H1 (cell line): ENCODE measurements around the gene CTSH. TPM values are rescaled to one million over a fixed set of nuclear protein-coding genes. Genes with fewer than 3 reads are reported as not detected.

ENCODE experiments used
- CTCF ChIA-PET: fragments of 300-600 bp; sonication (Branson Sonifier 250); formaldehyde crosslinking; loops from one replicate; lab custom pipeline; 2021; ENCODE audit not compliant: partially characterized antibody; lab: Charles Lee
- POLR2A ChIA-PET: fragments of 300-600 bp; sonication (Branson Sonifier 250); formaldehyde crosslinking; loops from one replicate; lab custom pipeline; 2021; ENCODE audit warnings: inconsistent platforms; ENCODE audit not compliant: partially characterized antibody; lab: Charles Lee
- DNase-seq, 2 experiments: peaks; one replicate each; pipeline versions ENCODE4 v3.0.0 to v3.0.0-alpha.2; 2010 to 2022; ENCODE audit warnings: low spot score in 2 of 2, low read depth in 1 of 2, mixed read lengths in 1 of 2
- FAIRE-seq: peaks from 2 replicates; lab custom pipeline; 2011; peaks lifted over from hg19 to GRCh38; lab: Jason Lieb, UNC
- H2AFZ ChIP-seq: 2 replicates; pipeline ENCODE4 v1.8.1; 2012; ENCODE audit warnings: low read length, inconsistent platforms
- H2AK5ac ChIP-seq: 2 replicates; pipeline ENCODE4 v1.6.1; 2013; ENCODE audit warnings: low read depth, low read length
- H2BK120ac ChIP-seq: replicated peaks from 2 replicates; pipeline ENCODE3; 2013; ENCODE audit warnings: low read depth, low read length, inconsistent platforms
- H2BK12ac ChIP-seq: 2 replicates; pipeline ENCODE4 v1.6.1; 2013; ENCODE audit warnings: low read depth, low read length
- H2BK15ac ChIP-seq: 2 replicates; pipeline ENCODE4 v1.6.1; 2013; ENCODE audit warnings: low read length
- H2BK20ac ChIP-seq: 2 replicates; pipeline ENCODE4 v1.6.1; 2013; ENCODE audit warnings: low read length
- H2BK5ac ChIP-seq: 2 replicates; pipeline ENCODE4 v1.6.1; 2013; ENCODE audit warnings: low read depth, low read length
- H3K14ac ChIP-seq: 2 replicates; pipeline ENCODE4 v1.6.1; 2013; ENCODE audit warnings: inconsistent platforms; ENCODE audit not compliant: insufficient read length
- H3K18ac ChIP-seq: 2 replicates; pipeline ENCODE4 v1.6.1; 2013; ENCODE audit warnings: low read length; ENCODE audit errors: extremely low read depth
- H3K23ac ChIP-seq: 2 replicates; pipeline ENCODE4 v1.6.1; 2013; ENCODE audit warnings: inconsistent platforms; ENCODE audit not compliant: insufficient read length
- H3K23me2 ChIP-seq: 2 replicates; pipeline ENCODE4 v1.6.1; 2013; ENCODE audit warnings: low read depth, low read length
- H3K27ac ChIP-seq: 2 replicates; pipeline ENCODE4 v1.6.1; 2011; ENCODE audit warnings: low read depth, low read length, inconsistent platforms
- H3K27me3 ChIP-seq, 4 experiments: replicated peaks in 1 of 4; 1 replicate in 1 of 4; 2 replicates in 3 of 4; pipeline versions ENCODE4 v1.6.1 to v1.8.1; 2011 to 2013; ENCODE audit warnings: low read length in 3 of 4, mild to moderate bottlenecking in 3 of 4, inconsistent platforms in 2 of 4, mixed read lengths in 2 of 4, moderate library complexity in 1 of 4; ENCODE audit not compliant: control insufficient read depth in 3 of 4, insufficient read depth in 3 of 4; ENCODE audit errors: extremely low read depth in 1 of 4
- H3K36me3 ChIP-seq, 4 experiments: 2 replicates each; pipeline versions ENCODE4 v1.6.1 to v1.8.1; 2011 to 2013; ENCODE audit warnings: mild to moderate bottlenecking in 4 of 4, low read length in 3 of 4, moderate library complexity in 2 of 4, control low read depth in 1 of 4, inconsistent platforms in 1 of 4; ENCODE audit not compliant: insufficient read depth in 4 of 4, control insufficient read depth in 2 of 4
- H3K4ac ChIP-seq: replicated peaks from 2 replicates; pipeline ENCODE3; 2013; ENCODE audit warnings: low read length, low read depth, mixed read lengths, inconsistent platforms; ENCODE audit not compliant: insufficient read length
- H3K4me1 ChIP-seq, 4 experiments: replicated peaks in 1 of 4; 1 replicate in 1 of 4; 2 replicates in 3 of 4; pipeline versions ENCODE4 v1.6.1 to v1.8.1; 2011 to 2013; ENCODE audit warnings: low read length in 3 of 4, inconsistent platforms in 2 of 4, mixed read lengths in 1 of 4; ENCODE audit not compliant: insufficient read depth in 4 of 4, control insufficient read depth in 3 of 4
- H3K4me2 ChIP-seq, 2 experiments: 2 replicates each; pipeline versions ENCODE4 v1.6.1 to v1.8.1; 2011 to 2013; ENCODE audit warnings: low read depth in 2 of 2, low read length in 2 of 2, control low read depth in 1 of 2, inconsistent platforms in 1 of 2, mild to moderate bottlenecking in 1 of 2; ENCODE audit not compliant: insufficient read depth in 1 of 2
- H3K4me3 ChIP-seq, 4 experiments: fragments of 200-600, 300-600 bp in 1 of 4; sonication (generic), shearing (Covaris generic), sonication (Bioruptor Twin) in 1 of 4; 2 replicates each; pipeline versions ENCODE4 v1.5.1 to v1.8.1; 2011 to 2016; ENCODE audit warnings: low read length in 4 of 4, low read depth in 3 of 4, control low read depth in 2 of 4, inconsistent platforms in 2 of 4, mild to moderate bottlenecking in 2 of 4, mixed read lengths in 1 of 4, moderate library complexity in 1 of 4; ENCODE audit not compliant: insufficient read depth in 2 of 4; ENCODE audit errors: extremely low read depth in 1 of 4
- H3K56ac ChIP-seq: replicated peaks from 2 replicates; pipeline ENCODE3; 2013; ENCODE audit warnings: low read depth, mild to moderate bottlenecking, mixed read lengths, low read length, inconsistent platforms; ENCODE audit not compliant: insufficient read length
- H3K79me1 ChIP-seq: 2 replicates; pipeline ENCODE4 v1.6.1; 2013; ENCODE audit warnings: low read depth, low read length, control low read depth
- H3K79me2 ChIP-seq, 2 experiments: 2 replicates each; pipeline versions ENCODE4 v1.6.1 to v1.8.1; 2012 to 2013; ENCODE audit warnings: low read length in 2 of 2, mild to moderate bottlenecking in 2 of 2, inconsistent platforms in 1 of 2; ENCODE audit not compliant: insufficient read depth in 2 of 2, control insufficient read depth in 1 of 2
- H3K9ac ChIP-seq, 4 experiments: replicated peaks in 1 of 4; 1 replicate in 1 of 4; 2 replicates in 3 of 4; pipeline versions ENCODE4 v1.6.1 to v1.8.1; 2011 to 2013; ENCODE audit warnings: low read depth in 3 of 4, low read length in 3 of 4, control low read depth in 2 of 4, mild to moderate bottlenecking in 2 of 4, moderate library complexity in 2 of 4, inconsistent platforms in 1 of 4; ENCODE audit errors: extremely low read depth in 1 of 4
- H3K9me3 ChIP-seq, 2 experiments: 2 replicates each; pipeline versions ENCODE4 v1.6.1 to v1.8.1; 2012 to 2013; ENCODE audit warnings: mild to moderate bottlenecking in 2 of 2, moderate library complexity in 2 of 2, control low read depth in 1 of 2, inconsistent platforms in 1 of 2, low read depth in 1 of 2, low read length in 1 of 2, mixed read lengths in 1 of 2; ENCODE audit not compliant: insufficient read depth in 2 of 2
- H4K20me1 ChIP-seq, 2 experiments: replicated peaks in 1 of 2; 2 replicates each; pipeline versions ENCODE3 to v1.8.1; 2011 to 2013; ENCODE audit warnings: inconsistent platforms in 2 of 2, low read length in 2 of 2, mild to moderate bottlenecking in 1 of 2; ENCODE audit not compliant: insufficient read depth in 2 of 2, control insufficient read depth in 1 of 2
- H4K5ac ChIP-seq: 2 replicates; pipeline ENCODE4 v1.6.1; 2013; ENCODE audit warnings: low read length, low read depth, mixed read lengths, inconsistent platforms; ENCODE audit not compliant: insufficient read length
- H4K8ac ChIP-seq: 2 replicates; pipeline ENCODE4 v1.8.0; 2013; ENCODE audit warnings: mild to moderate bottlenecking, moderate library complexity, low read length, inconsistent platforms; ENCODE audit not compliant: insufficient read depth; ENCODE audit errors: extremely low read depth
- H4K91ac ChIP-seq: replicated peaks from 2 replicates; pipeline ENCODE3; 2013; ENCODE audit warnings: low read length, mixed read lengths, inconsistent platforms; ENCODE audit not compliant: insufficient read length
- BRCA1 ChIP-seq: IDR thresholded peaks from 2 replicates; pipeline ENCODE4 v1.6.1; 2012; ENCODE audit warnings: low read depth, low read length, improper control_type of control experiment
- CHD2 ChIP-seq: IDR thresholded peaks from 2 replicates; pipeline ENCODE4 v1.6.1; 2012; ENCODE audit warnings: low read length, improper control_type of control experiment
- KDM5A ChIP-seq: fragments of 200-600 bp; IDR thresholded peaks from 2 replicates; pipeline ENCODE4 v1.7.1; 2012; ENCODE audit warnings: mild to moderate bottlenecking, low read length, inconsistent platforms, mixed read lengths
- POLR2A ChIP-seq, 2 experiments: IDR thresholded peaks; 1 replicate in 1 of 2; 2 replicates in 1 of 2; pipeline ENCODE4 v1.6.1; 2011; ENCODE audit warnings: low read depth in 2 of 2, low read length in 2 of 2, mild to moderate bottlenecking in 2 of 2; ENCODE audit errors: control extremely low read depth in 1 of 2
- SIRT6 ChIP-seq: IDR thresholded peaks from one replicate; pipeline ENCODE4 v1.7.1; 2012; ENCODE audit warnings: low read length, inconsistent platforms
- SP1 ChIP-seq: IDR thresholded peaks from 2 replicates; pipeline ENCODE4 v1.6.1; 2011; ENCODE audit warnings: low read depth, low read length
- SP2 ChIP-seq: IDR thresholded peaks from 2 replicates; pipeline ENCODE4 v1.6.1; 2012; ENCODE audit warnings: mild to moderate bottlenecking, low read length, inconsistent platforms
- TBP ChIP-seq: IDR thresholded peaks from 2 replicates; pipeline ENCODE4 v1.6.1; 2011; ENCODE audit warnings: low read depth, low read length, improper control_type of control experiment
- YY1 ChIP-seq: IDR thresholded peaks from 2 replicates; pipeline ENCODE4 v1.6.1; 2011; ENCODE audit warnings: low read depth, mild to moderate bottlenecking, low read length
- WGBS, 2 experiments: shearing (Covaris generic) in 1 of 2; methylation state at CpG; one replicate each; pipeline versions ENCODE4 v1.1.6 to v1.1.7; 2013 to 2015; ENCODE audit warnings: low lambda C conversion rate in 2 of 2, mixed read lengths in 2 of 2, inconsistent platforms in 1 of 2, low coverage in 1 of 2, missing lambda C conversion rate in 1 of 2; ENCODE audit not compliant: insufficient replicate concordance in 2 of 2, insufficient coverage in 1 of 2, insufficient read length in 1 of 2; ENCODE audit errors: extremely low coverage in 1 of 2, missing lambda C conversion rate in 1 of 2; 5-methylcytosine and 5-hydroxymethylcytosine counted together
- polyA plus RNA-seq, 7 experiments: library from polyadenylated mRNA; depleted of rRNA in 3 of 7; stranded (reverse) in 5 of 7; unstranded in 2 of 7; fragments of >200 nt in 5 of 7; fragments of 200-250 nt in 2 of 7; gene quantifications; 1 replicate in 5 of 7; 2 replicates in 1 of 7; 4 replicates in 1 of 7; pipeline versions ENCODE4 v1.2.1 to v1.2.3, GENCODE V29; 2011 to 2013; ENCODE audit warnings: missing spikeins in 2 of 7, mixed read lengths in 2 of 7
- total RNA-seq: library from RNA; stranded (reverse); fragmentation: NEBNext Ultra II Directional; extraction: Animal tissue kit (Norgen Biotek cat#: 25700); gene quantifications from 2 replicates; pipeline ENCODE4 v1.2.1, GENCODE V29; 2021

CTSH gene
- total and polyA plus RNA-seq, 2 of the 8 experiments (the other 6 are each of a cell fraction or from before 2014, with no cell fraction given) = 34.0 to 36.8 TPM

- H2BK15ac ChIP-seq = no peak overlapping the region
- H2BK120ac ChIP-seq = no peak overlapping the region
- H3K79me2 ChIP-seq = peaks cover 0 to 70% of the 10 kb centered on the region in 2 experiments; a peak in 2 of 4 replicates
- H2BK5ac ChIP-seq = no peak overlapping the region
- no peaks in the 10 kb centered on the region for H3K9me3 ChIP-seq
- no peaks in the 10 kb centered on the region for H3K4me1 ChIP-seq
- H3K4ac ChIP-seq = no peak overlapping the region
- no peak overlapping the region for H3K4me2 ChIP-seq
- H3K23ac ChIP-seq = no peak overlapping the region
- no peak overlapping the region for H3K9ac ChIP-seq
- no peaks in the 10 kb centered on the region for H3K27me3 ChIP-seq
- H3K56ac ChIP-seq = no peak overlapping the region
- no peak overlapping the region for H3K4me3 ChIP-seq
- TF ChIP-seq POLR2A (IDR thresholded peaks at IDR 0.05; ENCODE audit: control extremely low read depth in 1 of 2, low read depth in 2 of 2, low read length in 2 of 2) (no peak), KDM5A (no peak), TBP (no peak), SP1 (no peak), SIRT6 (no peak), SP2 (no peak), BRCA1 (no peak), YY1 (no peak), CHD2 (no peak)
- TF ChIP-seq, all 59 proteins: peak for 0
- Histone ChIP-seq H3K23me2 (no peaks in the 10 kb centered on the region), H3K36me3 (peaks cover 30 to 99% (median 78%) of the 10 kb centered on the region in 4 experiments), H2AK5ac (no peak overlapping the region), H3K14ac (no peak overlapping the region), H3K18ac (no peak overlapping the region), H4K8ac (no peak overlapping the region), H2AFZ (no peak overlapping the region), H3K27ac (no peak overlapping the region), H2BK12ac (no peak overlapping the region), H3K79me1 (no peaks in the 10 kb centered on the region), H4K5ac (no peak overlapping the region), H4K91ac (no peak overlapping the region), H4K20me1 (peaks cover 3 to 4% of the 10 kb centered on the region in 2 experiments), H2BK20ac (no peak overlapping the region)
- DNase-seq = no peak
- CTCF ChIA-PET = no interaction called here
- POLR2A ChIA-PET = interaction anchor here (0.8 to 1.4 kb wide), 4 partner anchors 11 to 22 kb away, joined by 3 to 4 read pairs (median 3); no protein-coding TSS in a partner anchor
- WGBS, 2 experiments = 88% methylated on average over 3 of the region's 3 CpGs; no CpG with 5 or more reads in 1 of the 2 experiments
- FAIRE-seq = no peak
These were observed 49.4 kb downstream of the CTSH start for GRCh38 chr15:78895471-78895870.
